Neural cell (in vitro differentiated cells): ENCODE measurements around the gene SIL1. TPM values are rescaled to one million over a fixed set of nuclear protein-coding genes. Genes with fewer than 3 reads are reported as not detected.

Experiments used
- H2AFZ ChIP-seq: fragments of 200-600, 300-800 bp; sonication (generic), shearing (Covaris generic); 2 replicates; pipeline ENCODE4 v1.6.0; 2014; ENCODE audit warnings: low read depth, mild to moderate bottlenecking, antibody characterized with exemption, low read length, moderate library complexity
- H3F3A ChIP-seq: fragments of 200-600 bp; shearing (Covaris generic); 2 replicates; pipeline ENCODE4 v1.6.1; 2016; ENCODE audit warnings: mild to moderate bottlenecking, moderate library complexity, mixed read lengths, antibody characterized with exemption, low read length; ENCODE audit not compliant: insufficient read depth, poor library complexity, severe bottlenecking
- H3K27ac ChIP-seq: fragments of 200-600, 300-800 bp; sonication (generic), shearing (Covaris generic); 2 replicates; pipeline ENCODE4 v1.5.1; 2014; ENCODE audit warnings: mild to moderate bottlenecking, low read length, moderate library complexity
- H3K27me3 ChIP-seq: fragments of 300-800, 200-600 bp; sonication (generic), shearing (Covaris generic); 2 replicates; pipeline ENCODE4 v1.6.0; 2014; ENCODE audit warnings: mild to moderate bottlenecking, low read depth, low read length, moderate library complexity; ENCODE audit not compliant: insufficient read depth
- H3K36me3 ChIP-seq: fragments of 300-800, 200-600 bp; sonication (generic), shearing (Covaris generic); 2 replicates; pipeline ENCODE4 v1.5.1; 2014; ENCODE audit warnings: mild to moderate bottlenecking, antibody characterized with exemption, low read length, moderate library complexity; ENCODE audit not compliant: insufficient read depth
- H3K4me2 ChIP-seq: fragments of 300-800, 200-600 bp; sonication (generic), shearing (Covaris generic); 2 replicates; pipeline ENCODE4 v1.6.0; 2014; ENCODE audit warnings: mild to moderate bottlenecking, low read length
- H3K4me3 ChIP-seq: fragments of 300-800, 200-600 bp; sonication (generic), shearing (Covaris generic); 2 replicates; pipeline ENCODE4 v1.5.1; 2014; ENCODE audit warnings: mild to moderate bottlenecking, low read length, moderate library complexity
- H3K79me2 ChIP-seq: fragments of 200-600 bp; shearing (Covaris generic); replicated peaks from 2 replicates; pipeline ENCODE4 v1.6.0; 2014; ENCODE audit warnings: mild to moderate bottlenecking, low read length, moderate library complexity; ENCODE audit not compliant: insufficient read depth
- H3K9ac ChIP-seq: fragments of 300-800, 200-600 bp; sonication (generic), shearing (Covaris generic); 2 replicates; pipeline ENCODE4 v1.6.1; 2016; ENCODE audit warnings: mild to moderate bottlenecking, low read length, mixed read lengths
- H3K9me2 ChIP-seq: fragments of 200-600 bp; shearing (Covaris generic); 2 replicates; pipeline ENCODE4 v1.6.1; 2016; ENCODE audit warnings: mild to moderate bottlenecking, low read length, mixed read lengths; ENCODE audit not compliant: insufficient read depth
- H3K9me3 ChIP-seq: fragments of 200-600, 300-800 bp; sonication (generic), shearing (Covaris generic); 2 replicates; pipeline ENCODE4 v1.6.1; 2016; ENCODE audit warnings: mild to moderate bottlenecking, mixed run types, low read length, moderate library complexity, mixed read lengths
- H4K20me1 ChIP-seq: fragments of 200-600 bp; shearing (Covaris generic); 2 replicates; pipeline ENCODE4 v1.6.1; 2016; ENCODE audit warnings: mild to moderate bottlenecking, mixed run types; ENCODE audit not compliant: insufficient read depth
- CTCF ChIP-seq: fragments of 450-650 bp; IDR thresholded peaks from 2 replicates; pipeline ENCODE4 v1.5.1; 2014; ENCODE audit warnings: antibody characterized with exemption, mild to moderate bottlenecking, moderate library complexity; ENCODE audit not compliant: poor library complexity, severe bottlenecking
- EP300 ChIP-seq: fragments of 450-650 bp; conservative IDR thresholded peaks from 2 replicates; pipeline ENCODE4 v1.6.1; 2014; ENCODE audit warnings: antibody characterized with exemption, mild to moderate bottlenecking, moderate library complexity; ENCODE audit not compliant: poor library complexity, severe bottlenecking
- EZH2 ChIP-seq: fragments of 200-600, 300-800 bp; shearing (Covaris generic), sonication (generic); IDR thresholded peaks from 2 replicates; pipeline ENCODE4 v1.6.1; 2014; ENCODE audit warnings: antibody characterized with exemption, low read length, borderline replicate concordance, mild to moderate bottlenecking; ENCODE audit not compliant: insufficient read depth, poor library complexity, severe bottlenecking
- MXI1 ChIP-seq: fragments of 450-650 bp; conservative IDR thresholded peaks from 2 replicates; pipeline ENCODE4 v1.6.1; 2014; ENCODE audit warnings: antibody characterized with exemption, mild to moderate bottlenecking; ENCODE audit not compliant: poor library complexity, severe bottlenecking
- POLR2AphosphoS5 ChIP-seq: IDR thresholded peaks from 2 replicates; pipeline ENCODE4 v1.6.1; 2012
- RAD21 ChIP-seq: fragments of 450-650 bp; conservative IDR thresholded peaks from 2 replicates; pipeline ENCODE4 v1.6.1; 2014; ENCODE audit warnings: antibody characterized with exemption, mild to moderate bottlenecking, moderate library complexity
- REST ChIP-seq: IDR thresholded peaks from 2 replicates; pipeline ENCODE4 v1.6.1; 2012; ENCODE audit warnings: borderline replicate concordance
- SMC3 ChIP-seq: fragments of 450-650 bp; conservative IDR thresholded peaks from 2 replicates; pipeline ENCODE4 v1.6.1; 2014; ENCODE audit warnings: antibody characterized with exemption, mild to moderate bottlenecking, moderate library complexity; ENCODE audit not compliant: poor library complexity
- TAF1 ChIP-seq: IDR thresholded peaks from 2 replicates; pipeline ENCODE4 v1.6.1; 2012; ENCODE audit warnings: low read depth
- polyA plus RNA-seq: library from polyadenylated mRNA; depleted of rRNA; stranded (reverse); fragments of >200 nt; gene quantifications from 2 replicates; pipeline ENCODE4 v1.2.3, GENCODE V29; 2014

Gene SIL1
- polyA plus RNA-seq, 1 donor from 2014 or later = 4.7 TPM

GRCh38 chr5:139004374-139005307 is 193.5 kb downstream of the SIL1 start:
- H3K9me2 ChIP-seq = no peaks in the 10 kb centered on the region
- no peaks in the 10 kb centered on the region for H3K79me2 ChIP-seq
- H3K4me3 ChIP-seq = no peak overlapping the region
- no peaks in the 10 kb centered on the region for H3K9me3 ChIP-seq
- H3F3A ChIP-seq = no peaks in the 10 kb centered on the region
- TF ChIP-seq EZH2 (no peak), CTCF (no peak), EP300 (no peak), TAF1 (no peak), RAD21 (no peak), SMC3 (no peak), POLR2AphosphoS5 (no peak), REST (no peak), MXI1 (no peak)
- no peaks in the 10 kb centered on the region for H4K20me1 ChIP-seq
- no peak overlapping the region for H3K4me2 ChIP-seq
- H2AFZ ChIP-seq = no peak overlapping the region
- H3K9ac ChIP-seq = no peak overlapping the region
- H3K27ac ChIP-seq = no peak overlapping the region
- no peaks in the 10 kb centered on the region for H3K27me3 ChIP-seq
- no peaks in the 10 kb centered on the region for H3K36me3 ChIP-seq

GRCh38 chr5:138999674-139000073 is 198.5 kb downstream of the SIL1 start:
- Histone ChIP-seq H3K4me2 (no peak overlapping the region), H3K9me3 (no peaks in the 10 kb centered on the region), H4K20me1 (no peaks in the 10 kb centered on the region)

More at GRCh38 chr5:138999674-139000073, 198.5 kb downstream of the SIL1 start:
- no peak overlapping the region for H3K27ac ChIP-seq
- no peak overlapping the region for H3K9ac ChIP-seq
- H3F3A ChIP-seq = no peaks in the 10 kb centered on the region
- no peaks in the 10 kb centered on the region for H3K27me3 ChIP-seq
- no peaks in the 10 kb centered on the region for H3K79me2 ChIP-seq
- TF ChIP-seq REST (no peak), EZH2 (no peak), TAF1 (no peak), SMC3 (no peak), MXI1 (no peak), POLR2AphosphoS5 (no peak), EP300 (no peak), RAD21 (no peak), CTCF (no peak)
- no peak overlapping the region for H2AFZ ChIP-seq
- no peak overlapping the region for H3K4me3 ChIP-seq
- no peaks in the 10 kb centered on the region for H3K36me3 ChIP-seq
- H3K9me2 ChIP-seq = no peaks in the 10 kb centered on the region
